Gastroesophageal sphincter (tissue), 3 donors: ENCODE data around the gene ZCCHC7.

Experiments
- CTCF ChIP-seq, 4 experiments: fragments of 200-600 bp in 2 of 4; fragments of 450-650 bp in 2 of 4; sonication (generic) in 1 of 4; IDR thresholded peaks; one replicate each; pipeline ENCODE4 v1.5.1; 2017 to 2019; ENCODE audit warnings: antibody characterized with exemption in 4 of 4, mild to moderate bottlenecking in 2 of 4, moderate library complexity in 2 of 4
- EP300 ChIP-seq: sonication (generic); formaldehyde crosslinking; IDR thresholded peaks from one replicate; pipeline ENCODE4 v1.6.1; 2017; ENCODE audit warnings: antibody characterized with exemption, mild to moderate bottlenecking
- POLR2A ChIP-seq, 2 donors: fragments of 450-650 bp; IDR thresholded peaks; one replicate each; pipeline ENCODE4 v1.6.1; 2017; ENCODE audit warnings: antibody characterized with exemption in 2 of 2, mild to moderate bottlenecking in 2 of 2, moderate library complexity in 1 of 2
- POLR2AphosphoS5 ChIP-seq: sonication (generic); formaldehyde crosslinking; IDR thresholded peaks from one replicate; pipeline ENCODE4 v1.6.1; 2017; ENCODE audit warnings: antibody characterized with exemption

GRCh38 chr9:37157726-37158377, 37.5 kb downstream of the ZCCHC7 start:
- TF ChIP-seq POLR2A (IDR thresholded peaks at IDR 0.05) (no peak), CTCF (IDR thresholded peaks at IDR 0.05) (no peak), POLR2AphosphoS5 (no peak), EP300 (no peak)
